CD4-positive, alpha-beta T cell treated with Interleukin-17A for 1 hour (primary cell): ENCODE measurements around the gene GON4L.
"Not testable (repeated sequence)": the region's sequence is repeated elsewhere in the genome, so short reads cannot be mapped to it uniquely, and the experiment has no call there.

Experiments used
- DNase-seq: peaks from one replicate; pipeline ENCODE4 v3.0.0-alpha.2; 2020

Gene GON4L

DNA sequence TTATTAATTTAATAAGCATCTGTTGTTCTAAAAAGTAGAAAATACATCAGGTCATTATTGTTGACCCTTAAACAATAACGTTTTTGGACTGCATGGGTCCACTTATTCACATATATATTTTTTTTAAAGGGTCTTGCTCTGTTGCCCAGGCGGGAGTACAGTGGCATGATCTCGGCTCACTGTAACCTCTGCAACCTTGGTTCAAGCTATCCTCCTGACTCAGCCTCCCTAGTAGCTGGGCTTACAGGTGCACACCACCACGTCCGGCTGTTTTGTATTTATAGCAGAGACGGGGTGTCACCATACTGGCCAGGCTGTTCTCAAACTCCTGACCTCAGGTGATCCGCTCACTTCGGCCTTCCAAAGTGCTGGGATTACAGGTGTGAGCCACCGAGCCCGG, 115.1 kb downstream of the GON4L start:
- DNase-seq = no peak

DNA sequence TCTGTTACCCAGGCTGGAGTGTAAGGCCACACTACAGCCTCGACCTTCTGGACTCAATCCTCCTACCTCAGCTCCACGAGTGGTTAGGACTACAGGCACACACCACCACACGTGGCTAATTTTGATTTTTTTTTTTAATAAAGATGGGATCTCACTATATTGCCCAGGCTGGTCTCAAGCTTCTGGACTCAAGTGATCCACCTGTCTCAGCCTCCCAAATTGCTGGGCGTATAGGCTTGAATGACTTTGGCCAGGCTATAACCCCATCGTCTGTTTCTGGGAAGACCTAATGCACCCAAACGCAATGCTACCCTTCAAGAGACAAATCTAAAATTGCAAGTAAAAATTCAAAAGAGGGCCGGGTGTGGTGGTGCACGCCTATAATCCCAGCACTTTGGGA, 116.0 kb downstream of the GON4L start:
- no peak for DNase-seq

DNA sequence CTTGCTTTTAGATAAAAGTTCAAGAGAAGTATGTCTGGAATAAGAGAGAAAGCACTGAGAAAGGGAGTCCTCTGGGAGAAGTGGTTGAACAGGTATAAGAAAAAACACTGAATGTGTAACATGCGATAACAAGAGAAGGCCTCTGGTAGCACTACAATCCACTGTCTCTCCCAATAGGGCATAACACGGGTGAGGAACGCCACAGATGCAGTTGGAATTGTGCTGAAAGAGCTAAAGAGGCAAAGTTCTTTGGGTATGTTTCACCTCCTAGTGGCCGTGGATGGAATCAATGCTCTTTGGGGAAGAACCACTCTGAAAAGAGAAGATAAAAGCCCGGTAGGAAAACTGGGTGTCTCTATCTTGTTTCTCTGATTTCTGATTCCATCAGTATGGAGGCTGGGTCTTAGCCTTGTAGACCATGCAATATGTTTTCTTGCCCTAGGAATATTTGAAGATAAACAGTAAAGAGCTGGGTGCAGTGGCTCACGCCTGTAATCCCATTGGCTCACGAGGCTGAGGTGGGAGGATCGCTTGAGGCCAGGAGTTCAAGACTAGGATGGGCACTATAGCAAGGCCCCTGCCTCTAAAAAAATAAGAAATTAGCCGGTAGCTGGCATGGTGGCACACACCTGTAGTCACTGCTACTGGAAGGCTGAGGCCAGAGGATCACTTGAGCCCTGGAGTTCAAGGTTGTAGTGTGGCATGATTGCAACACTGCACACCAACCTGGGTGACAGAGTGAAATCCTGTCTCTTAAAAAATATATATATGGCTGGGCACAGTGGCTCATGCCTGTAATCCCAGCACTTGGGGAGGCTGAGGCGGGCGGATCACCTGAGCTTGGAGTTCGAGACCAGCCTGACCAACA, 127.7 kb downstream of the GON4L start:
- DNase-seq = peak; percentile 52

DNA sequence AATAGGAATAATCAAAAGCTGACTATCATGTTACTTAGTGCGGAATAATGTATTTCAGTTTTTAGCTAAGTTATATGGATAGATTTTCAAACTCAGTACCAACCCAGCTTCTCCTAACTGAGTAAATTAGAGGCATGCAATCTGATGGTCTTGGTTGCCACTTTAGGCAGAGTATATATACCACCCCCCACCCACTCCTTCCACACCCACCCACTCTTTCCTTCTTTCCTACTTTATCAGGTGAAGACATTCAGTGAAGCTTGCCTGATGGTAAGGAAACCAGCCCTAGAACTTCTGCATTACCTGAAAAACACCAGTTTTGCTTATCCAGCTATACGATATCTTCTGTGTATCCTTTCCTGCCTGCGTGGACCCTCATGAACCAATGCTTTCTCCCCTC, 131.9 kb downstream of the GON4L start:
- no peak for DNase-seq

DNA sequence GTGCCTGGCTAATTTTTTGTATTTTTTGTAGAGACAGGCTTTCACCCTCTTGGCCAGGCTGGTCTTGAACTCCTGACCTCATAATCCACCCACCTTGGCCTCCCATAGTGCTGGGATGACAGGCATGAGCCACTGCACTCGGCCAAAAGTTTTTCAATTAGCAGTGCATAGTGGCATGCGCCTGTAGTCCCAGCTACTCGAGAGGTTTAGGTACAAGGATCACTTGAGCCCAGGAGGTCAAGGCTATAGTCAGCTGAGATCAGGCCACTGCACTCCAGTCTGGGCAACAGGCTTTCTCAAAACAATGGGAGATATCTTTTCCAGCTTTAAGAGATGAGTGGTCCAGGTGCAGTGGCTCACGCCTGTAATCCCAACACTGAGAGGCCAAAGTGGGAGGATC, 137.3 kb downstream of the GON4L start:
- DNase-seq = no peak

DNA sequence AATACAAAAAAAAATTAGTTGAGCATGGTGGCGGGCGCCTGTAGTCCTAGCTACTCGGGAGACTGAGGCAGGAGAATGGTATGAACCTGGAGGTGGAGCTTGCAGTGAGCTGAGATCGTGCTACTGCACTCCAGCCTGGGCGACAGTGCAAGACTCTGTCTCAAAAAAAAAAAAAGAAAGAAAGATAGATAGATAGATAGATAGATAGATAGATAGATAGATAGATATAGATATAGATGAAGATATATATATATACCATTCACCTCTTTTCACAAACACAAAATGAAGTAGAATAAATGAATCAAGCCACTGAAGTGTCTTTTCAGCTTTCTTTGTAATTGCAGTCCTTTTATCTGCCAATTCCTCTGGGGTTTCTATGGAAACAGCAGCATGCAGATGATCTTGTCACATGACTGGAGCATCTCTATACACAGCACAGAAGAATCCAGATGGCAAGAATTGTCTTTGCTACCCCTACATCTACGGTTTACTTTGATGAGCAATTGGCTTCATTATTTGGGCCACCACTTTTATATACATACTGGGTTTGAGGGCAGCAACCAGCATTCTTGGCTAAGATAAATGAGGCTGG, 138.4 kb downstream of the GON4L start:
- not testable (repeated sequence) for DNase-seq

DNA sequence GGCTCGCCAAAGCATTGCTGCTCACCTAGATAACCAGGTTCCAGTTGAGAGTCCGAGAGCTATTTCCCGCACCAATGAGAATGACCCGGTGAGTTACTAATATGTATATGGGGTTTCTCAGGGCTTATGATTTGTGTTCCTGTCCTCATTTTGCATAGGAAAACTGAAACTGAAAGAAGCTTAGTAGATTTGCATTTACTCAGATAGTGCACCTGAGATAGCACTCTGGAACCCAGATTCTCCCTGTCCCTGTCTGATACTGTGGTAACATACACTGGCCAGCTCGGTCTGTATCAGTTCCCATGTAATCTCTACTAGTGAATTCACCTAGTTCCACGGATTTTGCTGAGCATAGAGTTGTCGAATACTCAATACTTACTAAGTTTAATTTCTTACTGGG, 140.0 kb downstream of the GON4L start:
- DNase-seq = no peak

DNA sequence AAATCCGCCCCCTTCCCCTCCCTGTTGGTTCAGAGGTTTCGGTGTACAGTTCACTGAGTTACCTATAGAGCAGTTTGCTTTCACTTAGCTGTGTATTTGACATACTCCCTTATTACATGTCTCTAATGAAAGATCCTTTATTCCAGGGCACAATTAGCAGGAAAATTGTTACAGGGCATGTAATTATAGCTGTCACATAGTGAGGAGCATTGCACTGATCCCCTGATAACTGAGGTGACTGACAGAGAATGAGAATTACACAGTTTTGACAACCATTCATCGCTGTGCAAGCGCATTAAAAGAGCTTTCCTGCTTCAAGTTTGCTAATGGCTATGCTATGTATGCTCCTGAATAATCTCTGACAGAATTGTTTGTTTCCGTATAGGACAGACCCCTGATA, 141.2 kb downstream of the GON4L start:
- DNase-seq = no peak

DNA sequence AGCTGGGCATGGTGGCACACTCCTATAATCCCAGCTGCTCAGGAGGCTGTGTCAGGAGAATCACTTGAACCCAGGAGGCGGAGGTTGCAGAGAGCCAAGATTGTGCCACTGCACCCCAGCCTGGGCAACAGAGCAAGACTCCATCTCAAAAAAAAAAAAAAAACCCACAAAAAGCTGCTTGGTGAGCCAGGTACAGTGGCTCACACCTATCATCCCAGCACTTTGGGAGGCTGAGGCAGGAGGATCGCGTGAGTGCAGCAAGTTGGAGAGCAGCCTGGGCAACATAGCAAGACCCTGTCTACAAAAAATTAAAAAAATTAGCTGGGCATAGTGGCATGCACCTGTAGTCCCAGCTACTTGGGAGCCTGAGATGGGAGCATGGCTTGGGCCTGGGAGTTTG, 142.0 kb downstream of the GON4L start:
- not testable (repeated sequence) for DNase-seq

DNA sequence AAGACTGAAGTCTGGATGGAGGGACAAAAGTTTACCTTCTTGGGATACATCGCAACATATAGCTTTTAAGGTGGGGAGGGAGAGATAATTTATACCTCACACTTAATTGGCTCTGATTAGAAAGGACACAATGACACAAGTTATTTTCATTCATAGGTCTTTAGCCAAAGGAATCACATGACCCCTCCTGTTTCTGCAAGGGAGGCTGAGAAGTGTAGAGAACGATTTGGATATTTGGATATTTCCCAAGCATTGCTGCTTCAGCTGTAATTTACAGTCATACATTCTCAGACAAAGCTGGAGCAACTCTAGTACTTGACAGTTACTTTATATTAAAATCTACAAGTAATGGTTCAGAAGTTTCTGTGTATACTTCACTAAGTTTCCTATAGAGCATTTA, 143.9 kb downstream of the GON4L start:
- no peak for DNase-seq

DNA sequence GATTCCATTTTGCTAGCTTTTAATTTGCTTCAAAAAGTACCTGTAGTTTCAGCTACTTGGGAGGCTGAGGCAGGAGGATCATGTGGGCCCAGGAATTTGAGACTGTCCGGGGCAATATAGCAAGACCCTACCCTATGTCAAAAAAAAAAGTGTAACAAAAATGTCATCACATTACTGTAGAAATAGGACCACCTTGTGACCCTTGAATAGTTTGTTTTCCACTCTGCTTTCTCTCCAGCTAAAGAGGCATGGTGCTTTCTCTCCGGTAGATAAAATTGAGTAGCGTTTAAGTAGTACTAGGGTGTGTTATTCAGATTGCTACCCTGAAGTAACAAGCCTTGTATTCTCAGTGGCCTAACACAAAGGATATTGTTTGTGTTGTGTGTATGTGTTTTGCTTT, 144.4 kb downstream of the GON4L start:
- peak; percentile 24 for DNase-seq

DNA sequence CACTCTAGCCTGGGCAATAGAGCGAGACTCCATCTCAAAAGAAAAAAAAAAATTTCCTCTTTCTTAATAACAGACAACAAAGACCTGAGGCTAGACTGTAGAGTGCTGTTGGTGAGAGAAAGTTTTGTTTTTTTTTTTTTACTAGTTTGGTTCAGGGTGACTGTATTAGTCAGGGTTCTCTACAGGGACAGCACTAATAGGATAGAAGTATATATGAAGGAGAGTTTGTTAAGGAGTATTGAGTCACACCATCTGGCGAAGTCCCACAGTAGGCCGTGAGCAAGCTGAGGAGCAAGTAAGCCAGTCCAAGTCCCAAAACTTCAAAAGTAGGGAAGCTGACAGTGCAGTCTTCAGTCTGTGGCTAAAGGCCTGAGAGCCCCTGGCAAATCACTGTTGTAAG, 145.6 kb downstream of the GON4L start:
- not testable (repeated sequence) for DNase-seq

DNA sequence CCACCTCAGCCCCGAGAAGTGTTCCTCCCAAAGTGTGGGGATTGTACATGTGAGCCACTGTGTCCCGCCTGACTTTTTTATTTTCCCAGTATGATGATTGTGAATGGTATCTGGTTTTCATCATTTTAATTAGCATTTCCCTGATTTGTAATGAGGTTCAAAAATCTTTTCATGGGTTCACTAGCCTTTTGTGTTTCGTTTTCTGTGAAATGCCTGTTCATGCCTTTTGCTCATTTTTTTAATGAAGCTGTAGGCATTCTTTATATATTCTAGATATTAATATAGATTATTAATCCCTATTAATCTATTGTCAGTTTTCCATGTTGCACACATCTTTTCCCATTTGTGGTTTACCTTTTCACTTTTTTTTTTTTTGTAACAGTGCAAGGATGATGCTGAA, 147.6 kb downstream of the GON4L start:
- DNase-seq = no peak

DNA sequence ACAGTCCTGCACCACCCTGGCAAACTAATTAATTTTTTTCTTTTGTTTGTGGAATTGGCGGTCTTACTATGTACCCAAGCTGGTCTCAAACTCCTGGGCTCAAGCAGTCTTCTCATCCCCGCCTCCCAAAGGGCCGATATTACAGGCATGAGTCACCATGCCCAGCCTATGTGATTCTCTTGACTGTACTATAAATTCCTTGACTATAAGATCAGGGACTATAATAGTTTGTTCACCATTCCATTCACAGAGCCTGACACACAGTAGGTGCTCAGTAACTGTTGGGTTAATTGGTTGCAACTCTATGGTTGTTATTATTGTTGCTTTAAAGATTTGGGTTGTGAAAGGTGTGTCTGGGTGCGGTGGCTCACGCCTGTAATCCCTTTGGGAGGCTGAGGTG, 150.9 kb downstream of the GON4L start:
- no peak for DNase-seq

DNA sequence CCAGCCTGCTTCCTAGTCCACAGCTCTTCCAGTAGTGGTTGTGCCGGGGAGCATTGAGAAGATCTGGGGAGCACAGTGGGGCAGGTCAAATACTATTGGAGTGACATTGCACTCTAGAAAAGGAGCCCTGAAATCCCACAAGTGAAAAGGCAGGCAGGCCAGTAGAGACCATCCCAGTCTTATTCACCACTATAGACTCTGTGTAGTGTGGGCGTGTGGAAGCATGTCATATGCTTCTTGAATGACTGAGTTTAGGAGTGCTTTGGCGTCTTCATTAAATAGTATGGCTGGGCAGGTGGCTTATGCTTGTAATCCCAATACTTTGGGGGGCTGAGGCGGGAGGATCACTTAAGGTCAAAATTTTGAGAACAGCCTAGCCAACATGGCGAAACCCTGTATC, 152.6 kb downstream of the GON4L start:
- DNase-seq = not testable (repeated sequence)

DNA sequence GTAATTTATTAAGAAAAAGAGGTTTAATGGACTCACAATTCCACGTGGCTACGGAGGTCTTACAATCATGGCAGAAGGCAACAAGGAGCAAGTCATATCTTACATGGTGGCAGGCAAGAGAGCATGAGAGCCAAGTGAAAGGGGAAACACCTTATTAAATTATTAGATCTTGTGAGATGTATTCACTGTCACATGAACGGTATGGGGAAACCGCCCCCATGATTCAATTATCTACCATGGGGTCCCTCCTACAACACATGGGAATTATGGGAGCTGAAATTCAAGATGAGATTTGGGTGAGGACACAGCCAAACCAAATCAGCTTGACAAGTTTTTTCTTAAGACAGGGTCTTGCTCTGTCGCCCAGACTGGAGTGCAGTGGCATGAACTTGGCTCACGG, 153.8 kb downstream of the GON4L start:
- DNase-seq = no peak

DNA sequence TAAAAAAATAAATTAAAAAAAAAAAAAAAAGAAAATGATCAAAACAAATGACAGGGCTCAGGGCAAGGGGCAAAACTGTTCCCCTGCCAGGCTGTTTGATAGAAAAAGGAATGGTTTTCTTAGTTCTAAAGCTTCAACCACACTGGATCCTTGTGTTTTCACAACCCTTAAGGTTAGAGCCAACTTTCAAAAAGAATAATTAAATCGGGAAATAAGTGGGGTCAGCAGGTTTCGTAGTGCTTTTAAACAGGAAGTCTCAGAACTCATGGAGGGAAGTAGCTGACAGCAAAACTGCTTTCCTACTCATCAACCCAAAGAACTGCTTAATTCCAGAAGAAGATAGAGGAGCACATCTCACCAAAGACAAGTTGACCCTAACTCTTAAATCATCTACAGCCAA, 155.3 kb downstream of the GON4L start:
- DNase-seq = not testable (repeated sequence)
